Measurements from ENCODE around the gene TRERF1.

DNA sequence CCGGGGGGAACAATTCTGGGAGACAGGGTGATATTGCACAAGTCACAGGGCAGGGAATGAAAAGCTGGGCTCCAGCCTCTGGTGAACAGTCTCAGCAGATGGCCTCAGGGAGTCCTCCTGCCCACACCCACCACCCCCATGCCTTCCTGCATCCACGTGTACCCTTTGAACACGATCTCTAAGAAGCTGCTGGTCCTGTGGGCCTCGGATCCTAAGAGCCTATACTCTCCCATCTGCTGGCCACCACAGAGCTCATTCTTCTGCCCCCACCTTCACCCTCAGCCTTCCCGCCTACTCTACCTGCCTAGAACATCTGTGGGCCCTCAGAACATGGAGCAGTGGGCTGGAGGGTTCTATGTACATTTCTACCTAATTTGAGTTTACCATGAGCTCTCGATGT is 60.3 kb downstream of the TRERF1 start:
- TF ChIP-seq CTCF (IDR thresholded peaks at IDR 0.05; ENCODE audit: low read length) = no peak
- TF ChIP-seq EZH2phosphoT487 (IDR thresholded peaks at IDR 0.05; ENCODE audit: low read length) = no peak
- TF ChIP-seq EZH2 (optimal IDR thresholded peaks at IDR 0.05; ENCODE audit: low read depth, low read length) = no peak

Data from MM.1S (cell line).